ENCODE measurements around the gene HDAC10. TPM values are rescaled to one million over a fixed set of nuclear protein-coding genes. Genes with fewer than 3 reads are reported as not detected.

The HDAC10 gene
- polyA plus RNA-seq, 1 of the 3 experiments (the other 2 are of a cell fraction): 51.9 TPM

GRCh38 chr22:50207383-50208140, 43.5 kb downstream of the HDAC10 start:
- Histone ChIP-seq H3K9ac (no peak overlapping the region), H3K27me3 (ENCODE audit: insufficient read depth) (no peaks in the 10 kb centered on the region), H3K4me2 (no peak overlapping the region), H3F3A (replicated peaks; ENCODE audit: insufficient read depth) (peaks cover 14% of the 10 kb centered on the region), H3K9me2 (no peaks in the 10 kb centered on the region), H2AFZ (ENCODE audit: low read depth) (no peak overlapping the region), H3K4me3 (ENCODE audit: low read depth in 2 of 2, low read length in 1 of 2) (no peak overlapping the region), H3K27ac (ENCODE audit: low read depth in 2 of 2, low read length in 1 of 2) (no peak overlapping the region), H3K79me2 (ENCODE audit: insufficient read depth) (peaks cover 40% of the 10 kb centered on the region), H3K36me3 (replicated peaks in 1 of 2; ENCODE audit: control insufficient read depth in 1 of 2, insufficient read depth in 2 of 2, low read length in 1 of 2) (peaks cover 39 to 41% of the 10 kb centered on the region in 2 experiments), H4K20me1 (ENCODE audit: insufficient read depth) (0 out of 2 replicates have a peak, but pooled peaks cover 12% of the 10 kb centered on the region), H3K4me1 (ENCODE audit: control insufficient read depth in 1 of 2, insufficient read depth in 2 of 2, low read depth in 1 of 2, low read length in 1 of 2) (no peaks in the 10 kb centered on the region; a peak in 1 of 4 replicates), H3K9me3 (no peaks in the 10 kb centered on the region)
- 90% methylated on average over 12 of the region's 23 CpGs for WGBS (ENCODE audit: low lambda C conversion rate)
- TF ChIP-seq SIN3A (IDR thresholded peaks at IDR 0.05; ENCODE audit: borderline replicate concordance, low read depth, low read length) (no peak), EP300 (IDR thresholded peaks at IDR 0.05; ENCODE audit: borderline replicate concordance in 1 of 2, low read depth in 1 of 2, low read length in 1 of 2) (no peak), SMC3 (IDR thresholded peaks at IDR 0.05; ENCODE audit: low read depth, low read length) (no peak), GABPA (IDR thresholded peaks at IDR 0.05; ENCODE audit: low read depth) (no peak), TEAD4 (IDR thresholded peaks at IDR 0.05; ENCODE audit: borderline replicate concordance, insufficient read depth) (no peak), FOXM1 (IDR thresholded peaks at IDR 0.05; ENCODE audit: low read depth) (no peak), FOXJ3 (CRISPR knock-in tag; IDR thresholded peaks at IDR 0.05) (no peak)
- CTCF ChIA-PET: interaction anchor here (1.0 to 3.9 kb wide), 15 partner anchors 8 to 277 kb away, joined by 3 to 52 read pairs (median 4); partner anchors contain the start of gene PANX2
- no peak for DNase-seq
- POLR2A ChIA-PET: no interaction called here

DNA sequence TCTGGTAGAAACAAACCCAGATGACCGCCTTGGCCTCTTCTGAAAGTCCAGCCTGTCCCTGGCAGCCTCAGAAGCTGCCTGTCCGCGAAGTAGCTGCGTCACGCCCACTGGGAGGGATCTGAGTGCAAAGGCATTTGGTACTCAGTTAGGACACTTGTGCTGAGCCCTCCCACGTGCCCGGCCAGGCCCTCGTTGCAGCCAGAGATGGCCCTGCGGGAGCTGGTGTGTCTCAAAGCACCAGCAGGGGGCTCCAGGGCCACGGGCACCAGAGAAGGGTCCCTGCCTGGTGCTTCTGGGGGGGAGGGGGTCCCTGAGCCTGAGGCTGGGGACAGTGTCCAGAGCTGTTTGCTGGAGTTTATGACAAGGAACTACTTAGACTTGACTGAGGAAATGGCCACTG, 44.5 kb downstream of the HDAC10 start:
- Histone ChIP-seq H3K36me3 (replicated peaks in 1 of 2; ENCODE audit: control insufficient read depth in 1 of 2, insufficient read depth in 2 of 2, low read length in 1 of 2) (peaks cover 31 to 33% of the 10 kb centered on the region in 2 experiments), H3K4me2 (no peak overlapping the region), H3K4me1 (ENCODE audit: control insufficient read depth in 1 of 2, insufficient read depth in 2 of 2, low read depth in 1 of 2, low read length in 1 of 2) (peaks cover 0 to 7% of the 10 kb centered on the region in 2 experiments; a peak in 1 of 4 replicates), H3K79me2 (ENCODE audit: insufficient read depth) (peaks cover 42% of the 10 kb centered on the region), H3K9me3 (no peaks in the 10 kb centered on the region), H3K27ac (ENCODE audit: low read depth in 2 of 2, low read length in 1 of 2) (no peak overlapping the region), H3K9ac (no peak overlapping the region), H3F3A (replicated peaks; ENCODE audit: insufficient read depth) (peaks cover 8% of the 10 kb centered on the region), H4K20me1 (ENCODE audit: insufficient read depth) (peaks cover 11% of the 10 kb centered on the region), H3K9me2 (no peaks in the 10 kb centered on the region), H2AFZ (ENCODE audit: low read depth) (no peak overlapping the region), H3K4me3 (ENCODE audit: low read depth in 2 of 2, low read length in 1 of 2) (no peak overlapping the region), H3K27me3 (ENCODE audit: insufficient read depth) (no peaks in the 10 kb centered on the region)
- peak; percentile 87 for DNase-seq
- WGBS (ENCODE audit: low lambda C conversion rate): 63% methylated on average over 10 of the region's 10 CpGs
- CTCF ChIA-PET: interaction anchor here (0.8 to 3.9 kb wide), 14 partner anchors 9 to 276 kb away, joined by 3 to 52 read pairs (median 4); partner anchors contain the start of gene PANX2
- peak; percentile 47; the same call in 1 of the 2 replicates for TF ChIP-seq MXI1 (IDR thresholded peaks at IDR 0.05; ENCODE audit: low read depth, low read length)
- TF ChIP-seq, protein P1, sequence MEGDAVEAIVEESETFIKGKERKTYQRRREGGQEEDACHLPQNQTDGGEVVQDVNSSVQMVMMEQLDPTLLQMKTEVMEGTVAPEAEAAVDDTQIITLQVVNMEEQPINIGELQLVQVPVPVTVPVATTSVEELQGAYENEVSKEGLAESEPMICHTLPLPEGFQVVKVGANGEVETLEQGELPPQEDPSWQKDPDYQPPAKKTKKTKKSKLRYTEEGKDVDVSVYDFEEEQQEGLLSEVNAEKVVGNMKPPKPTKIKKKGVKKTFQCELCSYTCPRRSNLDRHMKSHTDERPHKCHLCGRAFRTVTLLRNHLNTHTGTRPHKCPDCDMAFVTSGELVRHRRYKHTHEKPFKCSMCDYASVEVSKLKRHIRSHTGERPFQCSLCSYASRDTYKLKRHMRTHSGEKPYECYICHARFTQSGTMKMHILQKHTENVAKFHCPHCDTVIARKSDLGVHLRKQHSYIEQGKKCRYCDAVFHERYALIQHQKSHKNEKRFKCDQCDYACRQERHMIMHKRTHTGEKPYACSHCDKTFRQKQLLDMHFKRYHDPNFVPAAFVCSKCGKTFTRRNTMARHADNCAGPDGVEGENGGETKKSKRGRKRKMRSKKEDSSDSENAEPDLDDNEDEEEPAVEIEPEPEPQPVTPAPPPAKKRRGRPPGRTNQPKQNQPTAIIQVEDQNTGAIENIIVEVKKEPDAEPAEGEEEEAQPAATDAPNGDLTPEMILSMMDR (IDR thresholded peaks at IDR 0.05): peak; percentile 54
- no peak for TF ChIP-seq NRF1 (IDR thresholded peaks at IDR 0.05; ENCODE audit: low read depth, low read length)
- TF ChIP-seq RAD21 (IDR thresholded peaks at IDR 0.05; ENCODE audit: low read length): peak; percentile 22; the same call in 1 of the 2 replicates
- TF ChIP-seq, protein P2, sequence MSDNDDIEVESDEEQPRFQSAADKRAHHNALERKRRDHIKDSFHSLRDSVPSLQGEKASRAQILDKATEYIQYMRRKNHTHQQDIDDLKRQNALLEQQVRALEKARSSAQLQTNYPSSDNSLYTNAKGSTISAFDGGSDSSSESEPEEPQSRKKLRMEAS (IDR thresholded peaks at IDR 0.05; ENCODE audit: low read depth): no peak
- POLR2A ChIA-PET: interaction anchor here (0.7 kb wide), 1 partner anchor 53 kb away, joined by 4 read pairs; no protein-coding TSS in a partner anchor
